Trophoblast cell (in vitro differentiated cells and primary cell): ENCODE data around the gene SCARB2.

Source experiments
- DNase-seq, 2 donors: peaks; one replicate each; pipeline ENCODE4 v3.0.0-alpha.2; 2016
- H2AFZ ChIP-seq: 2 replicates; pipeline ENCODE4 v1.6.1; 2013; ENCODE audit warnings: low read length, moderate library complexity, mild to moderate bottlenecking; ENCODE audit not compliant: insufficient read depth, poor library complexity
- H2AK5ac ChIP-seq: 2 replicates; pipeline ENCODE4 v1.6.1; 2013; ENCODE audit warnings: mild to moderate bottlenecking, low read length
- H2BK120ac ChIP-seq: 2 replicates; pipeline ENCODE4 v1.6.1; 2013; ENCODE audit warnings: low read length, mild to moderate bottlenecking, moderate library complexity; ENCODE audit not compliant: insufficient read depth, poor library complexity
- H2BK12ac ChIP-seq: 2 replicates; pipeline ENCODE4 v1.6.1; 2013; ENCODE audit warnings: mild to moderate bottlenecking, low read length, moderate library complexity
- H2BK5ac ChIP-seq: 2 replicates; pipeline ENCODE4 v1.6.1; 2013; ENCODE audit warnings: low read length, low read depth, moderate library complexity, mild to moderate bottlenecking; ENCODE audit not compliant: poor library complexity
- H3K14ac ChIP-seq: 2 replicates; pipeline ENCODE4 v1.6.1; 2013; ENCODE audit warnings: mild to moderate bottlenecking, low read length
- H3K18ac ChIP-seq: 2 replicates; pipeline ENCODE4 v1.6.1; 2013; ENCODE audit warnings: mild to moderate bottlenecking, low read length
- H3K23ac ChIP-seq: 2 replicates; pipeline ENCODE4 v1.6.1; 2013; ENCODE audit warnings: low read length
- H3K27ac ChIP-seq: 2 replicates; pipeline ENCODE4 v1.5.1; 2013; ENCODE audit warnings: low read depth, mild to moderate bottlenecking, inconsistent platforms, low read length, moderate library complexity
- H3K27me3 ChIP-seq: 2 replicates; pipeline ENCODE4 v1.6.1; 2013; ENCODE audit warnings: inconsistent platforms, mild to moderate bottlenecking, low read length, moderate library complexity; ENCODE audit not compliant: insufficient read depth
- H3K36me3 ChIP-seq, 2 experiments: 1 replicate in 1 of 2; 2 replicates in 1 of 2; pipeline ENCODE4 v1.6.1; 2013; ENCODE audit warnings: low read length in 2 of 2, mild to moderate bottlenecking in 2 of 2, moderate library complexity in 1 of 2; ENCODE audit not compliant: insufficient read depth in 2 of 2, control insufficient read depth in 1 of 2
- H3K4ac ChIP-seq: 2 replicates; pipeline ENCODE4 v1.6.1; 2013; ENCODE audit warnings: low read depth, mild to moderate bottlenecking, low read length, moderate library complexity
- H3K4me1 ChIP-seq, 2 experiments: 1 replicate in 1 of 2; 2 replicates in 1 of 2; pipeline ENCODE4 v1.6.1; 2013; ENCODE audit warnings: low read length in 2 of 2, mild to moderate bottlenecking in 2 of 2, moderate library complexity in 1 of 2; ENCODE audit not compliant: insufficient read depth in 2 of 2, control insufficient read depth in 1 of 2
- H3K4me2 ChIP-seq: 2 replicates; pipeline ENCODE4 v1.6.1; 2013; ENCODE audit warnings: inconsistent platforms, mild to moderate bottlenecking, low read length, moderate library complexity
- H3K4me3 ChIP-seq: 2 replicates; pipeline ENCODE4 v1.5.1; 2013; ENCODE audit warnings: mild to moderate bottlenecking, low read depth, low read length, inconsistent platforms
- H3K79me1 ChIP-seq: one replicate; pipeline ENCODE4 v1.6.1; 2013; ENCODE audit warnings: low read length
- H3K79me2 ChIP-seq: 2 replicates; pipeline ENCODE4 v1.6.1; 2013; ENCODE audit warnings: low read length, mild to moderate bottlenecking; ENCODE audit not compliant: control insufficient read depth, insufficient read depth, poor library complexity
- H3K9ac ChIP-seq: 2 replicates; pipeline ENCODE4 v1.6.1; 2013; ENCODE audit warnings: mild to moderate bottlenecking, low read length
- H3K9me3 ChIP-seq: 2 replicates; pipeline ENCODE4 v1.6.1; 2013; ENCODE audit warnings: low read depth, mild to moderate bottlenecking, control low read depth, inconsistent platforms, low read length; ENCODE audit not compliant: insufficient read depth
- H4K12ac ChIP-seq: 2 replicates; pipeline ENCODE4 v1.6.1; 2013; ENCODE audit warnings: low read depth, mild to moderate bottlenecking, low read length, moderate library complexity
- H4K8ac ChIP-seq: 2 replicates; pipeline ENCODE4 v1.6.1; 2013; ENCODE audit warnings: low read depth, mild to moderate bottlenecking, low read length, moderate library complexity
- H4K91ac ChIP-seq: one replicate; pipeline ENCODE4 v1.6.1; 2013; ENCODE audit warnings: low read depth, mild to moderate bottlenecking, low read length, moderate library complexity
- WGBS: extraction: QIAGEN DNeasy Blood & Tissue Kit; methylation state at CpG from one replicate; pipeline ENCODE4 v1.1.7; 2013; ENCODE audit warnings: missing lambda C conversion rate; ENCODE audit not compliant: insufficient read length, insufficient coverage; ENCODE audit errors: extremely low coverage; 5-methylcytosine and 5-hydroxymethylcytosine counted together

SCARB2 gene

DNA sequence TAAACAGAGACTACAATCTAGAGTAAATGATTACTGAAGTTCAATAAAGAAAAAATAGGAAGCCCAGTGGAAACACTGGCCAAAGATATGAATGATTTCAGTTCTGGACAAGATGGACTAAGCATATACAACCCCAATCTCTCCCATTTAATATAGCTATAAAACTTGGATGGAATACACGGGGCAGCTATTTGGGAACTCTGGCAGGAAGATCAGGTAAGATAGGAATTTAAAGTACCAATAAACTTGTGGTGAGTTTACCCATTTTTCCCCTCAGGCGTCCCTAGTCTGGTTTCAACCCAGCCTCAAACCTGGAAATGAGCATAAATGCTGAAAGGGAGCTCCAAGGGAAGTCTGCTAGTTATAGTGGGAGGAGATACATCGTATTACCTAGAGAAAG, 85.9 kb downstream of the SCARB2 start:
- no peaks in the 10 kb centered on the region for H3K9me3 ChIP-seq
- H2BK120ac ChIP-seq, result no peak overlapping the region
- H3K79me1 ChIP-seq, result no peaks in the 10 kb centered on the region
- no peak overlapping the region for H2AK5ac ChIP-seq
- H3K4me2 ChIP-seq, result no peak overlapping the region
- H4K8ac ChIP-seq, result no peak overlapping the region
- H3K14ac ChIP-seq, result no peak overlapping the region
- no peak overlapping the region for H3K23ac ChIP-seq
- no peaks in the 10 kb centered on the region for H3K27me3 ChIP-seq
- no peaks in the 10 kb centered on the region for H3K79me2 ChIP-seq
- no peak overlapping the region for H3K18ac ChIP-seq
- no peak overlapping the region for H3K9ac ChIP-seq
- no peak overlapping the region for H2AFZ ChIP-seq
- H4K12ac ChIP-seq, result no peak overlapping the region
- no peak for DNase-seq
- H3K4ac ChIP-seq, result no peak overlapping the region
- no CpG with 5 or more reads among the region's 3 CpGs for WGBS
- no peak overlapping the region for H3K27ac ChIP-seq
- H3K4me1 ChIP-seq, result no peaks in the 10 kb centered on the region
- no peak overlapping the region for H3K4me3 ChIP-seq
- H3K36me3 ChIP-seq, result peaks cover 8 to 10% of the 10 kb centered on the region in 2 experiments
- no peak overlapping the region for H4K91ac ChIP-seq
- no peak overlapping the region for H2BK5ac ChIP-seq
- no peak overlapping the region for H2BK12ac ChIP-seq

DNA sequence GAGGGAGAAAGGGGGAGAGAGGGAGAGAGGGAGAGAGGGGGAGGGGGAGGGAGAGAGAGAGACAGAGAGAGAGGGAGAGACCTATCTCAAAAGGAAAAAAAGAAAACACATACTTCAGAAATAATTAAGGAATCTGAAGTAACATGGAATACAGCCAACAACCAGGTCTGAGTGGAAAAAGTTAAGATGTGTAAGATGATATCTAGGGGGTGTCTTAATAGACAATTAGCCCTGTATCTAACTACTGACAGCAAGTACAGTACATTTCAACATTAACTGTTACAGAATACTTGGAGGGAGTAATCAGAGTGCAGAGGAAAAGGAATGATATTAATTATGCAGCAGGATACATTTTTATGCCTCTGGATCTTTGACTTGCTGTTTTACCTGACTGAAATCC, 87.8 kb downstream of the SCARB2 start:
- Histone ChIP-seq H4K91ac (no peak overlapping the region), H4K8ac (no peak overlapping the region), H3K9me3 (no peaks in the 10 kb centered on the region), H3K79me2 (no peaks in the 10 kb centered on the region), H3K27ac (no peak overlapping the region), H3K79me1 (no peaks in the 10 kb centered on the region), H2BK12ac (no peak overlapping the region), H3K4me1 (no peaks in the 10 kb centered on the region), H3K18ac (no peak overlapping the region), H2BK120ac (no peak overlapping the region), H2BK5ac (no peak overlapping the region), H2AK5ac (no peak overlapping the region), H3K36me3 (peaks cover 8 to 11% of the 10 kb centered on the region in 2 experiments), H3K4me2 (no peak overlapping the region), H3K23ac (no peak overlapping the region), H3K4ac (no peak overlapping the region), H3K14ac (no peak overlapping the region), H4K12ac (no peak overlapping the region), H3K27me3 (no peaks in the 10 kb centered on the region), H3K9ac (no peak overlapping the region), H3K4me3 (no peak overlapping the region), H2AFZ (no peak overlapping the region)
- no peak for DNase-seq

DNA sequence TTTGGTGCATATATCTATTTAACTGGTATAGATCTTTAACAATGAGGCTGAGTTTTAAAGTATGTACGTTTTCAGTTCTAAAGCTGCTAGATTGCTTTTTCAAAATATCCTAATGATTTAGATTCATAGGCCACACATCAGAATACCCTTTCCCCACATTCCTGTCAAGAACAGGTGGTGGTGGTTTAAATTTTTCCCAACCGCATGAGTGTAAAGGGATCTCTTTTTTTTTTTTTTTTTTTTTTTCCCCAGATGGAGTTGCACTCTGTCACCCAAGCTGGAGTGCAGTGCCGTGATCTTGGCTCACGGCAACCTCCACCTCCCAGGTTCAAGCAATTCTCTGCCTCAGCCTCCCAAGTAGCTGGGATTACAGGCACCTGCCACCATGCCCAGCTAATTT, 93.4 kb downstream of the SCARB2 start:
- no peak overlapping the region for H4K12ac ChIP-seq
- H3K36me3 ChIP-seq, result peaks cover 9 to 17% of the 10 kb centered on the region in 2 experiments

DNA sequence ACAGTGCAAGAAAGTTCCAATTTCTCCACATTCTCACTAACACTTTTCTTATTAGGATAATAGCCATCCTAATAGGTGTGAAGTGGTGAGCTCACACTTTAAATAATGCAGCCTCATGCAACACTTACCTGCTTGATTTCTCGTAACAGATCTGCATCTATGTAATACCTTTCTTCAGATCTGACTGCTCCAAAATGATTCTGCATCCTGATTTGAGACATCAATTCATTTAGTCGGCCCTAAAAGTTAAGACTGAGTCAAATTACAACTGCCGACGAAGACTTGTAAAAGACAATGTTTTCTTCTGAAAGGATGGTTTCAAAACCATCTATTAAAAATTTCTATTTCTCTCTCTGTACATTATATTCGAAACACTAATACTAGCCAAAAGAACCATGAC, 96.1 kb downstream of the SCARB2 start:
- Histone ChIP-seq H3K4ac (no peak overlapping the region), H2BK5ac (no peak overlapping the region), H3K9me3 (no peaks in the 10 kb centered on the region), H3K79me1 (no peaks in the 10 kb centered on the region), H2BK12ac (no peak overlapping the region), H2BK120ac (no peak overlapping the region), H4K8ac (no peak overlapping the region), H3K27ac (no peak overlapping the region), H4K91ac (no peak overlapping the region), H3K4me1 (no peaks in the 10 kb centered on the region), H3K36me3 (peaks cover 12 to 14% of the 10 kb centered on the region in 2 experiments), H3K9ac (no peak overlapping the region), H2AFZ (no peak overlapping the region), H2AK5ac (no peak overlapping the region), H3K14ac (no peak overlapping the region), H3K79me2 (no peaks in the 10 kb centered on the region), H3K4me2 (no peak overlapping the region), H3K18ac (no peak overlapping the region), H3K23ac (no peak overlapping the region), H4K12ac (no peak overlapping the region), H3K4me3 (no peak overlapping the region), H3K27me3 (no peaks in the 10 kb centered on the region)
- no peak for DNase-seq
- WGBS, result no CpG with 5 or more reads among the region's 5 CpGs

More for the DNA sequence above, 93.4 kb downstream of the SCARB2 start:
- H3K18ac ChIP-seq, result no peak overlapping the region
- no peak overlapping the region for H3K4ac ChIP-seq
- H3K27me3 ChIP-seq, result no peaks in the 10 kb centered on the region
- no peak overlapping the region for H2BK120ac ChIP-seq
- no peak overlapping the region for H3K9ac ChIP-seq
- H3K4me3 ChIP-seq, result no peak overlapping the region
- no peak for DNase-seq
- H2BK5ac ChIP-seq, result no peak overlapping the region
- no CpG with 5 or more reads among the region's 4 CpGs for WGBS
- H3K27ac ChIP-seq, result no peak overlapping the region
- no peaks in the 10 kb centered on the region for H3K79me1 ChIP-seq
- no peak overlapping the region for H2BK12ac ChIP-seq
- no peak overlapping the region for H4K91ac ChIP-seq
- no peak overlapping the region for H3K4me2 ChIP-seq
- no peaks in the 10 kb centered on the region for H3K9me3 ChIP-seq
- H3K4me1 ChIP-seq, result no peaks in the 10 kb centered on the region
- H3K14ac ChIP-seq, result no peak overlapping the region
- no peak overlapping the region for H2AK5ac ChIP-seq
- no peak overlapping the region for H2AFZ ChIP-seq
- no peak overlapping the region for H3K23ac ChIP-seq
- no peak overlapping the region for H4K8ac ChIP-seq
- no peaks in the 10 kb centered on the region for H3K79me2 ChIP-seq
